RWPE1 (cell line): Measurements from ENCODE around the gene ISYNA1.

Experiments used
- CTCF ChIA-PET: fragments of 350-600 bp; sonication (Branson Sonifier 250); formaldehyde crosslinking; extraction: SDS; loops from one replicate; lab custom pipeline; 2021; lab: Yijun Ruan, JAX
- POLR2A ChIA-PET: fragments of 400-600 bp; formaldehyde crosslinking; extraction: SDS; loops from one replicate; lab custom pipeline; 2020; ENCODE audit warnings: antibody characterized with exemption; ENCODE audit not compliant: low non-redundant PET; lab: Yijun Ruan, JAX
- DNase-seq: peaks from one replicate; pipeline ENCODE4 v3.0.0; 2012; ENCODE audit warnings: low spot score
- H3K27ac ChIP-seq: fragments of 450-650 bp; 2 replicates; pipeline ENCODE4 v1.5.1; 2017
- TF ChIP-seq, protein P1 (sequence below): fragments of 450-650 bp; conservative IDR thresholded peaks from 2 replicates; pipeline ENCODE4 v1.5.1; 2017; ENCODE audit warnings: low read depth, mild to moderate bottlenecking

The ISYNA1 gene

DNA sequence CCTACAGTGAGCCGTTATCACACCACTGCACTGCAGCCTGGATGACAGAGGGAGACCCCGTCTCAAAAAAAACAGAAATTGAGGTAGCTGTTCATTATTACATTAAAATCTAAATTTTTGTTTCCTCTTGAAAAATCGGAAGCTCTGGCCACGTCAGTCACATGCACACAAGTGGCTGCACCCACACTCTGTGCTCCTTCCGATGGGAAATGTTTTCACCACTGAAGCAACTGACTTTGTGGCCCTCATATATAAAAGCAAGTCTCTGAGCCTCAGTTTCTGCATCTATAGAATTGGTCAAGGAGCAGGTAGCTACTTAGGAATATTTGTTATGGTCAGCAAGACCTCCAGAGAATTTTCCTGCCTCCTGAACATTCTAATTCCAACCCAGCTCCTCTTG is 45.0 kb downstream of the ISYNA1 start:
- peak overlapping the region; percentile 57 for H3K27ac ChIP-seq
- ChIA-PET POLR2A (no interaction called here), CTCF (interaction anchor here (0.6 kb wide), 1 partner anchor 30 kb away, joined by 3 read pairs; no protein-coding TSS in a partner anchor)
- TF ChIP-seq, protein P1, sequence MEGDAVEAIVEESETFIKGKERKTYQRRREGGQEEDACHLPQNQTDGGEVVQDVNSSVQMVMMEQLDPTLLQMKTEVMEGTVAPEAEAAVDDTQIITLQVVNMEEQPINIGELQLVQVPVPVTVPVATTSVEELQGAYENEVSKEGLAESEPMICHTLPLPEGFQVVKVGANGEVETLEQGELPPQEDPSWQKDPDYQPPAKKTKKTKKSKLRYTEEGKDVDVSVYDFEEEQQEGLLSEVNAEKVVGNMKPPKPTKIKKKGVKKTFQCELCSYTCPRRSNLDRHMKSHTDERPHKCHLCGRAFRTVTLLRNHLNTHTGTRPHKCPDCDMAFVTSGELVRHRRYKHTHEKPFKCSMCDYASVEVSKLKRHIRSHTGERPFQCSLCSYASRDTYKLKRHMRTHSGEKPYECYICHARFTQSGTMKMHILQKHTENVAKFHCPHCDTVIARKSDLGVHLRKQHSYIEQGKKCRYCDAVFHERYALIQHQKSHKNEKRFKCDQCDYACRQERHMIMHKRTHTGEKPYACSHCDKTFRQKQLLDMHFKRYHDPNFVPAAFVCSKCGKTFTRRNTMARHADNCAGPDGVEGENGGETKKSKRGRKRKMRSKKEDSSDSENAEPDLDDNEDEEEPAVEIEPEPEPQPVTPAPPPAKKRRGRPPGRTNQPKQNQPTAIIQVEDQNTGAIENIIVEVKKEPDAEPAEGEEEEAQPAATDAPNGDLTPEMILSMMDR = no peak
- no peak for DNase-seq

DNA sequence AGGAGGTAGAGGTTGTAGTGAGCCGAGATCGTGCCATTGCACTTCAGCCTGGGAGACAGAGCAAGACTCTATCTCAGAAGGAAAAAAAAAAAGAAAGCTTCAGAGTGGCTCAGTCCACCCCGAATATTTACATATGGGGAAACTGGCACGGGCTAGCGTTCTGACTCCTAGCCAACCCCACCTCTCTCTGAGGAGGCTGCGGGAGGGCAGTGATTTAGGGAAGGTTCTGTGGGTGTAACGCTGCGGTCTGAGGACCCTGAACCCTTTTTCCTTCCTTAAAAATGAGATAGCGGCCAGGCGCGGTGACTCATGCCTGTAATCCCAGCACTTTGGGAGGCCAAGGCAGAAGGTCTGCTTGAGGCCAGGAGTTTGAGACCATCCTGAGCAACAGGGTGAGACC is 45.5 kb downstream of the ISYNA1 start:
- DNase-seq = no peak
- POLR2A ChIA-PET = no interaction called here
- TF ChIP-seq, protein P1 = no peak
- CTCF ChIA-PET = interaction anchor here (0.6 kb wide), 1 partner anchor 29 kb away, joined by 3 read pairs; no protein-coding TSS in a partner anchor
- peak overlapping the region; percentile 57 for H3K27ac ChIP-seq

DNA sequence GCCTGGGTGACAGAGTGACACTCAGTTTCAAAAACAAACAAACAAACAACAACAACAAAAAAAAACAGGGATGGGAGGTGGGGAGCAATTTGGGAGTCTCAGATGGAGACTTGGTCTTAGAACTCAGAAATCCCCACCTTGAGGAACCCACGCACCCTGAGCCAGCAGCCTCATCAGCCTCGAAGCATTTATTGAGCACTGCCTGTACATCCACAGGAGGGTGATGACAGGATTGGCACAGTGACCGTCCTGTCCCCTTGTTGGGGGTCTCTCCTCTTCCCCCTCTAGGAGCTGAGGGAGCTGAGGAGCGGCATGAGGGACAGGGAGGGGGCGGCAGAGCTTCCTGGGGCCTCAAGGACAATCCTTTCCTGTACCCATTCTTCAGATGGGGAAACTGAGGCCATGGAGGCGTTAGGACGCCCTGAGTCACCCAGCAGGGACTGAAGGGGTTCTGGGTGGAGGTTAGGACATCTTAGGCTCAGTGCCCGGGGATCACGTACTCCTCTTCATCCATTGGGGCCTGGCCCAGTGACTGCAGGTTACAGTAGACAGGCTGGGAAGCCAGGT is 46.3 kb downstream of the ISYNA1 start:
- no peak for DNase-seq
- TF ChIP-seq, protein P1 = no peak
- POLR2A ChIA-PET = no interaction called here
- CTCF ChIA-PET = interaction anchor here (0.6 to 0.7 kb wide), 2 partner anchors 14 to 103 kb away, joined by 3 read pairs; no protein-coding TSS in a partner anchor
- H3K27ac ChIP-seq = peak overlapping the region; percentile 57

DNA sequence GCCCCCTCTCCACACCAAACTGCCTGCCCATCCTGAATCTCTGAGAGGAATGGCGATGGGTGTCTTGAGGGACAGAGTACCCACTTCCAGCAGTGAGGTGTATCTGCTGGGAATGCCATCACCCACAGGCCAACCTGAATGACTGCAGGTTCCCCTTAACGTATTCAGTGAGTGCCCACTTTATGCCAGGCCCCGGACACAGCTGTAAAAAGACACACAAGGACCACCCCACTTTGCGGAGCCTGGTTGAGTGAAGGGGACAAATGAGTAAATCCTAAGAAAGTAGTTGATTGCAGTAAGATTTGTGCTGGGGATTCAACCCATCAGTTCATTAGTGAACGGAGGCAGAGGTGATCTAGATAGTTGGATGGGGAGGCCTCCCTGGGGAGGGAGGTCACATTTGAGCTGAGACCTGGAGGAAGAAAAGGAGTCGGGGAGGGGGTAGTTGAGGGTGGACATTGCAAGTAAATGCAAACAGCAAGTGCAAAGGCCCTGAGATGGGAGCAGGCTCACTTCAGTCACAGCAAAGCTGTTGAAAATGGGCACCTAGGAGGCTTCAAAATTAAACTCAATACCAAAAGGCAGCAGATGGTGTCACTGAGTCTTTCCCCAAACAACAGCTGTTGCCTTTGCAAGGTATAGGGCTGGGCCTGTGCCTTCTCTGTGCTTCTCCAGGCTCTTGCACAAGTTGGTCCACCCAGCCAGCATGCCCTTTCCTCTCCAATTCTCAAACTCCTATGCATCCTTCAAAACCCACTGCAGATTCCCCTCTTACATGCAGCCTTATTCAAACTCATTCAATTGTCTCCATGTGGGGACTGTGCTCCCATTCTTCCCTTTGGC is 47.6 kb downstream of the ISYNA1 start:
- POLR2A ChIA-PET = interaction anchor here (0.8 kb wide), 1 partner anchor 9 kb away, joined by 3 read pairs; no protein-coding TSS in a partner anchor
- no peak for DNase-seq
- CTCF ChIA-PET = interaction anchor here (0.5 to 1.7 kb wide), 2 partner anchors 41 to 45 kb away, joined by 4 to 6 read pairs; no protein-coding TSS in a partner anchor
- TF ChIP-seq, protein P1 = no peak
- H3K27ac ChIP-seq = peak overlapping the region; percentile 57; the same call in 1 of the 2 replicates

DNA sequence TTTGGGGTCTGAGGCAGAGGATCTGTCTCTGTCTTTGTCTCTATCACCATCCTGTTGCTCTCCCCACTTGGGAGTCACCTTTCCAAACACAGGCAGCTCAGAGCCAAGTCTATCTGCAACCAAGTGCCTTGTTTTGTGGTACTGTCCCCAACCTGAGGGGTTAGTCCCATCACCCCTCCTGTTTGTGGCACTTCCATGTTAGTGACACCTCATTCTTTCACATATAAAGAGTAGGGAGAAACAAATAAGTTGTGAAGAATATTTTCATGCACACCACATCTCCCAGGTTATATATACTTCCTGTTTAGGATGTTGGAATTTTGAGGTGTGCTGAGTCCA is 48.2 kb downstream of the ISYNA1 start:
- no peak for DNase-seq
- ChIA-PET CTCF (interaction anchor here (0.6 to 2.1 kb wide), 4 partner anchors 19 to 41 kb away, joined by 3 to 16 read pairs (median 4); no protein-coding TSS in a partner anchor), POLR2A (interaction anchor here (0.8 kb wide), 1 partner anchor 9 kb away, joined by 3 read pairs; no protein-coding TSS in a partner anchor)
- TF ChIP-seq, protein P1 = no peak
- peak overlapping the region; percentile 57; the same call in 1 of the 2 replicates for H3K27ac ChIP-seq
